ENCODE measurements around the gene EPHB2.

The EPHB2 gene

GRCh38 chr1:22915816-22916470, 205.3 kb downstream of the EPHB2 start:
- Histone ChIP-seq H3K27ac (ENCODE audit: poor library complexity, severe bottlenecking) (no peak overlapping the region), H3K27me3 (ENCODE audit: insufficient read depth, poor library complexity, severe bottlenecking) (no peaks in the 10 kb centered on the region), H3K9me3 (ENCODE audit: severe bottlenecking) (no peaks in the 10 kb centered on the region), H3K4me1 (ENCODE audit: insufficient read depth, poor library complexity, severe bottlenecking) (no peaks in the 10 kb centered on the region), H3K36me3 (ENCODE audit: low read depth) (no peaks in the 10 kb centered on the region), H3K4me3 (ENCODE audit: severe bottlenecking) (no peak overlapping the region)
- DNase-seq (ENCODE audit: low spot score) (no peak), ATAC-seq (ENCODE audit: low read depth) (no peak)
- no peak for TF ChIP-seq CTCF (IDR thresholded peaks at IDR 0.05; ENCODE audit: poor library complexity, severe bottlenecking)

- Histone ChIP-seq H3K4me3 (ENCODE audit: severe bottlenecking) (no peak overlapping the region), H3K9me3 (ENCODE audit: severe bottlenecking) (no peaks in the 10 kb centered on the region), H3K4me1 (ENCODE audit: insufficient read depth, poor library complexity, severe bottlenecking) (no peaks in the 10 kb centered on the region), H3K27ac (ENCODE audit: poor library complexity, severe bottlenecking) (no peak overlapping the region), H3K36me3 (ENCODE audit: low read depth) (no peaks in the 10 kb centered on the region), H3K27me3 (ENCODE audit: insufficient read depth, poor library complexity, severe bottlenecking) (no peaks in the 10 kb centered on the region)
- TF ChIP-seq CTCF (IDR thresholded peaks at IDR 0.05; ENCODE audit: poor library complexity, severe bottlenecking), result no peak
- DNase-seq (ENCODE audit: low spot score) (no peak), ATAC-seq (ENCODE audit: low read depth) (peak; percentile 31; the same call in 2 of the 3 replicates)
Measured at GRCh38 chr1:22916471-22916820, 205.8 kb downstream of the EPHB2 start.

- no peaks in the 10 kb centered on the region for H3K9me3 ChIP-seq (ENCODE audit: severe bottlenecking)
- no peak for TF ChIP-seq CTCF (IDR thresholded peaks at IDR 0.05; ENCODE audit: poor library complexity, severe bottlenecking)
- H3K27me3 ChIP-seq (ENCODE audit: insufficient read depth, poor library complexity, severe bottlenecking), result no peaks in the 10 kb centered on the region
- no peaks in the 10 kb centered on the region for H3K36me3 ChIP-seq (ENCODE audit: low read depth)
- ATAC-seq (ENCODE audit: low read depth) (no peak), DNase-seq (ENCODE audit: low spot score) (no peak)
- no peaks in the 10 kb centered on the region for H3K4me1 ChIP-seq (ENCODE audit: insufficient read depth, poor library complexity, severe bottlenecking)
- no peak overlapping the region for H3K4me3 ChIP-seq (ENCODE audit: severe bottlenecking)
- no peak overlapping the region for H3K27ac ChIP-seq (ENCODE audit: poor library complexity, severe bottlenecking)
Measured at GRCh38 chr1:22917989-22918388, 207.3 kb downstream of the EPHB2 start.

GRCh38 chr1:22918644-22919043, 208.0 kb downstream of the EPHB2 start:
- Histone ChIP-seq H3K27me3 (ENCODE audit: insufficient read depth, poor library complexity, severe bottlenecking) (no peaks in the 10 kb centered on the region), H3K36me3 (ENCODE audit: low read depth) (no peaks in the 10 kb centered on the region), H3K27ac (ENCODE audit: poor library complexity, severe bottlenecking) (no peak overlapping the region), H3K4me3 (ENCODE audit: severe bottlenecking) (no peak overlapping the region), H3K4me1 (ENCODE audit: insufficient read depth, poor library complexity, severe bottlenecking) (no peaks in the 10 kb centered on the region), H3K9me3 (ENCODE audit: severe bottlenecking) (no peaks in the 10 kb centered on the region)
- no peak for DNase-seq (ENCODE audit: low spot score)
- ATAC-seq (ENCODE audit: low read depth), result no peak
- no peak for TF ChIP-seq CTCF (IDR thresholded peaks at IDR 0.05; ENCODE audit: poor library complexity, severe bottlenecking)

- ATAC-seq (ENCODE audit: low read depth) (no peak), DNase-seq (ENCODE audit: low spot score) (no peak)
- Histone ChIP-seq H3K4me3 (ENCODE audit: severe bottlenecking) (no peak overlapping the region), H3K27ac (ENCODE audit: poor library complexity, severe bottlenecking) (no peak overlapping the region), H3K27me3 (ENCODE audit: insufficient read depth, poor library complexity, severe bottlenecking) (no peaks in the 10 kb centered on the region), H3K36me3 (ENCODE audit: low read depth) (no peaks in the 10 kb centered on the region), H3K9me3 (ENCODE audit: severe bottlenecking) (no peaks in the 10 kb centered on the region), H3K4me1 (ENCODE audit: insufficient read depth, poor library complexity, severe bottlenecking) (no peaks in the 10 kb centered on the region)
- TF ChIP-seq CTCF (IDR thresholded peaks at IDR 0.05; ENCODE audit: poor library complexity, severe bottlenecking), result no peak
Measured at GRCh38 chr1:22919341-22920025, 208.8 kb downstream of the EPHB2 start.
